Body of pancreas (tissue), 4 donors: Measurements from ENCODE around the gene IFITM5. TPM values are rescaled to one million over a fixed set of nuclear protein-coding genes. Genes with fewer than 3 reads are reported as not detected.

Experiments used
- ATAC-seq: fragments of 150-250 bp; one replicate; pipeline ENCODE4 v1.9.1; 2016
- DNase-seq, 4 donors: peaks; one replicate each; pipeline ENCODE4 v3.0.0-alpha.2; 2019
- H3K27ac ChIP-seq, 4 donors: fragments of 200-600 bp; sonication (generic); 1 replicate in 3 of 4; 2 replicates in 1 of 4; pipeline versions ENCODE4 v1.5.1 to v1.6.1; 2016 to 2019; ENCODE audit warnings: mild to moderate bottlenecking in 1 of 4, mixed read lengths in 1 of 4, moderate library complexity in 1 of 4
- H3K27me3 ChIP-seq, 2 donors: fragments of 200-600 bp; sonication (generic); one replicate each; pipeline ENCODE4 v1.6.0; 2016; ENCODE audit warnings: mild to moderate bottlenecking in 1 of 2
- H3K36me3 ChIP-seq, 2 donors: fragments of 200-600 bp; sonication (generic); replicated peaks in 1 of 2; 2 replicates each; pipeline ENCODE4 v1.5.1; 2016; ENCODE audit warnings: low read depth in 2 of 2; ENCODE audit not compliant: insufficient read depth in 1 of 2
- H3K4me1 ChIP-seq: fragments of 200-600 bp; sonication (generic); one replicate; pipeline ENCODE4 v1.6.0; 2016
- H3K4me3 ChIP-seq, 2 donors: fragments of 200-600 bp; sonication (generic); 1 replicate in 1 of 2; 2 replicates in 1 of 2; pipeline ENCODE4 v1.5.1; 2016 to 2019
- H3K9me3 ChIP-seq, 3 donors: fragments of 200-600 bp; sonication (generic); 1 replicate in 2 of 3; 2 replicates in 1 of 3; pipeline ENCODE4 v1.5.1; 2016
- POLR2A ChIP-seq, 3 donors: fragments of 450-650 bp; IDR thresholded peaks; one replicate each; pipeline ENCODE4 v1.6.1; 2016; ENCODE audit warnings: antibody characterized with exemption in 3 of 3, mild to moderate bottlenecking in 2 of 3
- WGBS, 2 donors: methylation state at CpG; one replicate each; pipeline ENCODE4 v1.1.5; 2017; 5-methylcytosine and 5-hydroxymethylcytosine counted together
- intact Hi-C: fragments of 100-400 bp; cut with DNase I; formaldehyde crosslinking; loops from one replicate; pipeline ENCODE4 v1.15.1; 2023
- total RNA-seq, 2 donors: library from RNA; depleted of rRNA; stranded (reverse); fragments of >200 nt; gene quantifications; one replicate each; pipeline ENCODE4 v1.1.0, GENCODE V29; 2016
- TF ChIP-seq, protein P1 (sequence below), 7 experiments: fragments of 450-650 bp in 4 of 7; fragments of 200-600 bp in 3 of 7; sonication (generic) in 3 of 7; IDR thresholded peaks; one replicate each; pipeline ENCODE4 v1.5.1; 2016 to 2019; ENCODE audit warnings: antibody characterized with exemption in 7 of 7

IFITM5 gene
- total RNA-seq, 2 donors from 2014 or later = not detected

DNA sequence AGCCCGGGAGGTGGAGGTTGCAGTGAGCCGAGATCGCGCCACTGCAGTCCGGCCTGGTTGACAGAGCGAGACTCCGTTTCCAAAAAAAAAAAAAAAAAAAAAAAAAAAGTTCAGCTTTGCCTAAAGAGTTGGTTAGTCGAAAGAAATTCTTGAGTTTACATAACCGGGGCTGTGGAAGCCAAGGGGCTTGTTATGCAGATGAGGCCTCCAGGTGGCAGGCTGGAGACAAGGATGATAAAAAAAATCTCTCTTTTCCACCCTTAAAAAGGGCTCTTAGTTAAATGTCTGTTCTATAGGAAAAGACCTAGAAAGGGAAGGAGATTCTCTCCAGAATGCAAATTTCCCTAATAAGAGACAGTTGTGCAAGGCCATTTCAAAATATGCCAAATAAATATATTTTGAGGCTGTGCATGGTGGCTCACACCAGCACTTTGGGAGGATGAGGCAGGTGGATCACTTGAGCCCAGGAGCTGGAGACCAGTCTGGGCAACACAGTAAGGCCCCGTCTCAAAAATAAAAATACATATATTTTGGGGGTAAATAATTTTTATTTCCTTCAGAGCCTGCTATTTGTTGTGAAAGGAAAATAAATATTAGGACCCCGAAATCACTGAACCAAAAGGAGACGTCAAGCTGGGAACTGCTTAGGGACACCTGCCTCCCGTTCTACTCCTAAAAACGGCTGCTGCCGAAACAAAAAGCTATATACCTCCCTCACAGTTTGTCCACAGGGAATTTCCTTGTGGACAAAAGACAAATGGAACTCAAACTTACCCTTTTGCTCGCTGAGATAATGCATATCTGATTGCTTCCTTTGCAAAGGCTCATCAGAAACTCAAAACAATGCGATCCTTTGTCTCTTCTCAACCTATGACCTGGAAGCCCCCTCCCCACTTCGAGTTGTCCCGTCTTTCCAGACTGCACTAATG is 5.9 kb upstream of the IFITM5 start:
- ATAC-seq (peak; percentile 60), DNase-seq (peak; percentile 71 to 81 (median 74))

DNA sequence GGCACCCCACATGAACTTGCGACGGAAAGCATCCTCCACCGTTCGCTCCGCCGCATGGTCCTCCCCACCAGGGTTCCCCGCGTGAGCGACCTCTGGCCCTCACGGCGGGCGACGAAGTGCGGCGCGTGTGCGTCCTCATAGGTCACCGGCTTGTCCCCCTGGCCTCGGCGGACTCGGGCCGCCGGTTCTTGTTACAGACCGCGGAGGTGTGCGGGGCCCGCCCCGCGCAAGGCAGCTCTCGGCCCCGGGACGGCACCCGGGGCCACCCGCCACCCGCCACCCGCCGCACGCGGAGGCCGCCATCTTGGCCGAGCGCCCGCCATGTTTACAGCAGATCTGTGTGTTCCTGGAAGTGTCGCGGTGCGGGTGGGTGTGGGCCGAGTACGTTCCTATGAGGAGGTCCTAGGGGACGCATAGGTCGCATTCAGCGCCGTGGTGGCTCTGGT is 4.8 kb upstream of the IFITM5 start:
- intact Hi-C loops = loop anchor here (5.0 kb wide), 1 partner anchor 58 kb away; no protein-coding TSS in a partner anchor
- no peak for TF ChIP-seq POLR2A (IDR thresholded peaks at IDR 0.05)
- TF ChIP-seq, protein P1, sequence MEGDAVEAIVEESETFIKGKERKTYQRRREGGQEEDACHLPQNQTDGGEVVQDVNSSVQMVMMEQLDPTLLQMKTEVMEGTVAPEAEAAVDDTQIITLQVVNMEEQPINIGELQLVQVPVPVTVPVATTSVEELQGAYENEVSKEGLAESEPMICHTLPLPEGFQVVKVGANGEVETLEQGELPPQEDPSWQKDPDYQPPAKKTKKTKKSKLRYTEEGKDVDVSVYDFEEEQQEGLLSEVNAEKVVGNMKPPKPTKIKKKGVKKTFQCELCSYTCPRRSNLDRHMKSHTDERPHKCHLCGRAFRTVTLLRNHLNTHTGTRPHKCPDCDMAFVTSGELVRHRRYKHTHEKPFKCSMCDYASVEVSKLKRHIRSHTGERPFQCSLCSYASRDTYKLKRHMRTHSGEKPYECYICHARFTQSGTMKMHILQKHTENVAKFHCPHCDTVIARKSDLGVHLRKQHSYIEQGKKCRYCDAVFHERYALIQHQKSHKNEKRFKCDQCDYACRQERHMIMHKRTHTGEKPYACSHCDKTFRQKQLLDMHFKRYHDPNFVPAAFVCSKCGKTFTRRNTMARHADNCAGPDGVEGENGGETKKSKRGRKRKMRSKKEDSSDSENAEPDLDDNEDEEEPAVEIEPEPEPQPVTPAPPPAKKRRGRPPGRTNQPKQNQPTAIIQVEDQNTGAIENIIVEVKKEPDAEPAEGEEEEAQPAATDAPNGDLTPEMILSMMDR (IDR thresholded peaks at IDR 0.05) = no peak
- ATAC-seq = no peak

More for the DNA sequence above, 5.9 kb upstream of the IFITM5 start:
- H3K36me3 ChIP-seq = no peaks in the 10 kb centered on the region
- no peak overlapping the region for H3K27ac ChIP-seq
- no peak for TF ChIP-seq POLR2A (IDR thresholded peaks at IDR 0.05)
- TF ChIP-seq, protein P1 (IDR thresholded peaks at IDR 0.05) = peak; percentile 47 to 85 (median 72)
- H3K9me3 ChIP-seq = no peaks in the 10 kb centered on the region
- WGBS, 2 donors = 24 to 25% methylated on average over 19 of the region's 19 CpGs
- H3K27me3 ChIP-seq = no peaks in the 10 kb centered on the region
- intact Hi-C loops = loop anchor here (5.0 kb wide), 1 partner anchor 57 kb away; no protein-coding TSS in a partner anchor
- H3K4me3 ChIP-seq = no peak overlapping the region
- peaks cover 25% of the 10 kb centered on the region for H3K4me1 ChIP-seq

DNA sequence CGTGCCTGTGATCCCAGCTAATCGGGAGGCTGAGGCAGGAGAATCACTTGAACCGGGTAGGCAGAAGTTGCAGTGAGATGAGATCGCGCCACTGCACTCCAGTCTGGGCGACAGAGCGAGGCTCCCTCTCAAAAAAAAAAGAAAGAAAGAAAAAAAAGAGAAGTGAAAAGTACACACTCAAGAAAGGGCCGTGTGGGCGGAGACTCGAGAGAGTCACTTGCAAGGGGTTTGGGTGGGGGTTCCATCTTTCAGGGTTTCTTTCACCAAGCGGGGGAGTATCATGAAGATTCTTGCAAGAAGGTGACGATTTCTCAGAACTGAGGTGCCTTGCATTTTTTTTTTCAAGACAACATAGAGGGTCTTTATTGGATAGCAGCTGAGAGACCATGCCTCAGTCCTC is 4.0 kb upstream of the IFITM5 start:
- Histone ChIP-seq H3K36me3 (no peaks in the 10 kb centered on the region), H3K27me3 (no peaks in the 10 kb centered on the region), H3K27ac (no peak overlapping the region), H3K4me3 (no peak overlapping the region), H3K4me1 (peaks cover 33% of the 10 kb centered on the region), H3K9me3 (no peaks in the 10 kb centered on the region)
- 69 to 78% methylated on average over 12 of the region's 12 CpGs for WGBS, 2 donors
- DNase-seq (no peak), ATAC-seq (no peak)
- no peak for TF ChIP-seq POLR2A (IDR thresholded peaks at IDR 0.05)
- TF ChIP-seq, protein P1 (IDR thresholded peaks at IDR 0.05) = no peak
- intact Hi-C loops = loop anchor here (5.0 kb wide), 1 partner anchor 59 kb away; no protein-coding TSS in a partner anchor

More for the DNA sequence above, 4.8 kb upstream of the IFITM5 start:
- no peaks in the 10 kb centered on the region for H3K36me3 ChIP-seq
- WGBS, 2 donors = 82 to 83% methylated on average over 27 to 28 of the region's 52 CpGs
- DNase-seq = no peak
- H3K4me1 ChIP-seq = peaks cover 27% of the 10 kb centered on the region
- H3K27ac ChIP-seq = no peak overlapping the region
- H3K4me3 ChIP-seq = no peak overlapping the region
- H3K9me3 ChIP-seq = no peaks in the 10 kb centered on the region
- H3K27me3 ChIP-seq = no peaks in the 10 kb centered on the region

DNA sequence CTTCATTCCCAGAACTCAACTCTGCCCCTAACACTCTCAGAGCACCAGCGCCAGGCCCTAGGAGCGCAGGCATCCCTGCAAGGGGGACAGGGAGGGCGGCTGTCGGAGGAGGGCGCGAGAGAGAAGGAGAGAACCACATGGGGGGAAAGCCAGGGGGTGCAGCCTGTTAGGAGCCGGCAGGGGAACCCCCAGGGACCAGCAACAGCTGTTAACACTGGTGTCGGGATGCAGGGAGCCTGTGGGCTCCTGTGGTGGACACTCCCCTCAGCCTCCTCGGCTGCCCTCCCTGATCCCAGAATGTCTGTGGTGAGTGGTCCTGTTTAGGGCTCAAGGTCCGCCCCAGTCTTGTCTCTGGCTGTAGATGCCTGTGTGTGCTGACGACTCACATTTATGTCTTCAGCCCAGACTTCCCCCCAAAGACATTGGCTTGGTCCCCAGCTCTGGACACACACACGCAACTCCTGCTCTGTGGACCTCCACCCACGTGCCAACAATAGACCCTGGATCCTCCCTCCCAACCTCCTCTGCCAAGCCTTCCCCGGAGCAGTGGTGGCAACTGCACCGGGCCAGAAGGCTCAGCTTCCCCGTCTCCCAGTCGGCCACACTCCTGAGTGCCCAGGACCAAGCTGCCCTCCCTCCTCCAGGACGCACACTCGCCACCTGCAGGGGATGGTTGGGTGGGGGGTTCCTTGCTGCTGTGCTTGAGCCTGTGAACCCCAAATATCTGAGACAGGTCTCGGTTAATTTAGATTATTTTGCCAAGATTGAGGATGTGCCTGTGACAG is 817 bp upstream of the IFITM5 start:
- H3K36me3 ChIP-seq = no peaks in the 10 kb centered on the region
- DNase-seq (peak in 1 of 4 donors; percentile 36), ATAC-seq (no peak)
- TF ChIP-seq POLR2A (IDR thresholded peaks at IDR 0.05) = peak; percentile 12 to 38 (median 37)
- TF ChIP-seq, protein P1 (IDR thresholded peaks at IDR 0.05) = no peak
- 5 to 13% methylated on average over 16 to 20 of the region's 20 CpGs for WGBS, 2 donors
- H3K4me3 ChIP-seq = no peak overlapping the region
- H3K4me1 ChIP-seq = peaks cover 51% of the 10 kb centered on the region
- H3K9me3 ChIP-seq = no peaks in the 10 kb centered on the region
- peak overlapping the region in 1 of 4 donors; percentile 18 for H3K27ac ChIP-seq
- intact Hi-C loops = loop anchor here (5.0 kb wide), 2 partner anchors 58 to 62 kb away; no protein-coding TSS in a partner anchor
- H3K27me3 ChIP-seq = no peaks in the 10 kb centered on the region
